Sigmoid colon (tissue), 4 donors: ENCODE results near the gene IZUMO2.

Experiments used
- POLR2A ChIP-seq, 2 donors: fragments of 450-650 bp; IDR thresholded peaks; one replicate each; pipeline ENCODE4 v1.6.1; 2016; ENCODE audit warnings: antibody characterized with exemption in 2 of 2, mild to moderate bottlenecking in 2 of 2, moderate library complexity in 2 of 2
- POLR2AphosphoS5 ChIP-seq, 4 donors: sonication (generic); formaldehyde crosslinking; IDR thresholded peaks; one replicate each; pipeline ENCODE4 v1.6.1; 2017; ENCODE audit warnings: antibody characterized with exemption in 4 of 4
- TF ChIP-seq, protein P1 (sequence below), 4 experiments: fragments of 450-650 bp in 3 of 4; fragments of 200-600 bp in 1 of 4; IDR thresholded peaks; one replicate each; pipeline ENCODE4 v1.5.1; 2016 to 2019; ENCODE audit warnings: antibody characterized with exemption in 4 of 4, mild to moderate bottlenecking in 3 of 4, moderate library complexity in 2 of 4

DNA sequence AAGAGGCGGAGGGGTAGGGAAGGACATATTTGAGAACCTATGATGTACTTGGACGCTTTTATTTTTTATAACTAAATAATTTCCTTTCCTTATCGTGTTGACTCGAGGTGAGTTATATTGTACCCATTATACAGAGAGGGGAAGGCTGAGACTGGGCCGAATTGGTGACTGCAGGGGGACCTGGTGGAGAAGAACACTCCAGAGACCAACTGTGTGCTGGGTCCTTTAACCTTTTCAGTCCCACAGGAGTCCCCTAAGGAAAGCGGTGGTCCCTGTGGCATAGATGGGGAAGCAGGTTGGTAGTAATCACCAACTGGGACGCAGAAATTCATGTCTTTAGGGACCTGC is 41.0 kb upstream of the IZUMO2 start:
- TF ChIP-seq, protein P1, sequence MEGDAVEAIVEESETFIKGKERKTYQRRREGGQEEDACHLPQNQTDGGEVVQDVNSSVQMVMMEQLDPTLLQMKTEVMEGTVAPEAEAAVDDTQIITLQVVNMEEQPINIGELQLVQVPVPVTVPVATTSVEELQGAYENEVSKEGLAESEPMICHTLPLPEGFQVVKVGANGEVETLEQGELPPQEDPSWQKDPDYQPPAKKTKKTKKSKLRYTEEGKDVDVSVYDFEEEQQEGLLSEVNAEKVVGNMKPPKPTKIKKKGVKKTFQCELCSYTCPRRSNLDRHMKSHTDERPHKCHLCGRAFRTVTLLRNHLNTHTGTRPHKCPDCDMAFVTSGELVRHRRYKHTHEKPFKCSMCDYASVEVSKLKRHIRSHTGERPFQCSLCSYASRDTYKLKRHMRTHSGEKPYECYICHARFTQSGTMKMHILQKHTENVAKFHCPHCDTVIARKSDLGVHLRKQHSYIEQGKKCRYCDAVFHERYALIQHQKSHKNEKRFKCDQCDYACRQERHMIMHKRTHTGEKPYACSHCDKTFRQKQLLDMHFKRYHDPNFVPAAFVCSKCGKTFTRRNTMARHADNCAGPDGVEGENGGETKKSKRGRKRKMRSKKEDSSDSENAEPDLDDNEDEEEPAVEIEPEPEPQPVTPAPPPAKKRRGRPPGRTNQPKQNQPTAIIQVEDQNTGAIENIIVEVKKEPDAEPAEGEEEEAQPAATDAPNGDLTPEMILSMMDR (IDR thresholded peaks at IDR 0.05), result no peak
- TF ChIP-seq POLR2A (IDR thresholded peaks at IDR 0.05) (no peak), POLR2AphosphoS5 (IDR thresholded peaks at IDR 0.05) (no peak)
